Stimulated activated CD8-positive, alpha-beta memory T cell treated with anti-CD3 and anti-CD28 coated beads, Interleukin-7, amount 100 ng/mL, for 48 hours (primary cell): ENCODE data around the gene KCNN1.
A peak's percentile ranks its signal among the peaks of the same experiment; 100 is the strongest.
"Not testable (repeated sequence)": the region's sequence is repeated elsewhere in the genome, so short reads cannot be mapped to it uniquely, and the experiment has no call there.

Source experiments
- DNase-seq, 2 donors: peaks; one replicate each; pipeline ENCODE4 v3.0.0-alpha.2; 2020; ENCODE audit warnings: low read depth in 1 of 2; ENCODE audit errors: extremely low read depth in 1 of 2

Gene KCNN1

DNA sequence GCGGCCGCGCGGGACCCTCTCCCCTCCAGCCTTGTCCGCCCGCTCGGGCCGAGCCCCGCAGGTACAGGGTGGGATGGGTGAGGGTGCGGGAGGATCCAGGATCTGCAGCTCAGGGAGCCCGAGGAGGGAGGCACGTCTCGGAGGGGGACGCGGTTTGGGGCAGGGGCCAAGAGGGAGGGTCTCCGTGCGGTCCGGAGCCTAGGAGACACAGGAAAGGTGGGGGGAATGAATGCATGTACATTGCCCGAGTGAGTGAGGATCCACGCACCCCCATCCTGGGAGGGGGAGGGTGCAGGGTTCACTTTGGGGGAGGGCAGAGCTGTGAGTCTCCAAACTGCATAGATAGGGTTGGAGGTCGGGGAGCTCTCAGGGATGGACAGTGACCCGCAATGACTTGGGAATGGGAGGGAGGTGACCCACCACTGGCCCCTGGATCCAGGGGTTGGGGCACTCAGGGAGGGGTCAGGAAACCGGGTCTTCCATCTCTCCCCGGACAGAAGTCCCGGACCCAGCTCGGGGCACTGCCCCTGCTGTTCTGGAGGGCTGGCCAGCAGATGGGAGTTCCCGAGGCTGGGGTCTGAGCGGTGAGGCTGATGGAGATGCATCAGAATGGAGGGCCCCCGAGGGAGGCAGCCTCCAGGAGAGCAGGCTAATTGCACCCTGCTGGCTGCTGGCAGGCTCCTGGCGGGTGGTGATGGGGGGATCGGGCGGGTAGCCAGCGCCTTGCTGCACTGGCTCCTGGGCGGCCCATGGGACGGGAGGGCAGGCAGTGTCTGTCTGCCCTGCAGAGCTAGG, 547 bp downstream of the KCNN1 start:
- no peak for DNase-seq

DNA sequence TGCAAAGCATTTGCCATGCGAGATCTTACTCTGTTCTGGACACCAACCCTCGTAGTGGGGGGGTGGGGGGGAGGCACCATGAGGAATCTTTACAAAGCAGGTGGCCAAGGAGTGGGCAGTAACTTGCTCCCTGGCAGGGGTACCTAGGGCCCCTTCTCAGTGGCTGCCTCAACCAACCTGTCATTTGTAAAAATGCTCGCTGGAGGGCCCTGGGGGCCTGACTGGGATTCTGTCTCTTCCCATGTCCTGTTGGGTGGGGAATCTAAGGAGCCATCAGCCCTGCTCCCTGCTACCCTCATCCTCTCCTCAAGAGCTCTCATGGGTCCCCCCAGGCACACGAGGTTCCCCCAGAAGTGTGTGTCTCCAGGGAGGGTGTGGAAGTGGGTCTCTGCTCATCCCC, 1.5 kb downstream of the KCNN1 start:
- DNase-seq: no peak

DNA sequence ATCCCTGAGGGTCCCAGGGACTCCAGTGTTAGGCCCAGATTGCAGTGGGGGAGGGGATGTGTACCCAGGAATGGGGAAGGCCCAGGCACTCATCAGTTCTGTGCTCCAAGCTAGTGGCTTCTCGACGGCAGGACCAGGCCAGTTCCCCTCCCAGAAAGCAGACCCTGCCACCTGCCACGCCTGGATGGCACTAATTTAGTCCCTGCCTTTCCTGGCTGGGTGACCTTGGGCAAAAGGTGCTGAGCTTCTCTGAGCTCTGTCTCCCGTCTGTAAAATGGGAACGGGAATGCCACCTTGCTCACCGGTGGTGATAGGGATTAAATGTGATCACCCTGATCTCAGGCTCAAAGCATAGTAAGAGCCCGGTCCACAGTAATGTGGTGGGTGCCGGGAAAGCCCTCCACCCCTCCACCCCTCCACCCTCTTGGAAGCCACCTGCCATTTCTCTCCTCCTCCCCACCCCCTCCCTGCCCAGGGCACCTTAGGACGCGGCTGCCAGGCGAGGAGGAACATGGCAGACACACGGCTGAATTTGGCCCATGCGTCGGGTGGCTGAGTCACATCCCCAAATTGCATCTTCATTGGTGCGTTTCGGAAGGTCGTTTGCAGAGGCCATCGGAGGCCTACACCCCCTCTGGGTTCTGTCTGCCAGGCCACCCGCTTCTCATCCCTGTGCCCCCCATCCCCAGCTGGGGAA, 2.3 kb downstream of the KCNN1 start:
- no peak for DNase-seq

DNA sequence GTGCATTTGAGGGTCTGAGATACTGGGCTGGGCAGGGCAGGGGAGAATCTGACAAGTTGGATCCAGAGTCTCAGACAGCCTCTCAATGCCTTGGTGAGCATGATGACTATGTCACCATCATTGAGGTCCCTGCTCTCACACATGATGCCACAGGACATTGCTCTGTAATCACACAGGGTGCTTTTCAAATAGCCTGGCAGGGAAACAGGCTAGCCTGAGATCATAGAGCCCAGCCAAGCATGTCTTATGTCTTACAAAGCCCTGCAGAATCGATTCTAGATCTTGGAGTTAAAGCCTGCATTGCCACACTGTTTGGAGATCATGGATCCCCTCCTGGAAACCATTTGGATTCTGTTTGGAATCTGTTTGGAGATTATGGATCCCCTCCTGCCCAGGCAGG, 5.3 kb downstream of the KCNN1 start:
- DNase-seq: no peak

DNA sequence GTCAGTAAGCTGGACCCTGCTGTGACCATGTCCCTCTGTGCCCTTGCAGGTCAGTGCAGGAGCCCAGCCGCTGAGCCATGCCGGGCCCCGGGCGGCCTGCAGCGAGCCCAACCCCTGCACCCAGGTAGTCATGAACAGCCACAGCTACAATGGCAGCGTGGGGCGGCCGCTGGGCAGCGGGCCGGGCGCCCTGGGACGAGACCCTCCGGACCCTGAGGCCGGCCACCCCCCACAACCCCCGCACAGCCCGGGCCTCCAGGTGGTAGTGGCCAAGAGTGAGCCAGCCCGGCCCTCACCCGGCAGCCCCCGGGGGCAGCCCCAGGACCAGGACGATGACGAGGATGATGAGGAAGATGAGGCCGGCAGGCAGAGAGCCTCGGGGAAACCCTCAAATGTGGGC, 6.9 kb downstream of the KCNN1 start:
- DNase-seq: no peak

DNA sequence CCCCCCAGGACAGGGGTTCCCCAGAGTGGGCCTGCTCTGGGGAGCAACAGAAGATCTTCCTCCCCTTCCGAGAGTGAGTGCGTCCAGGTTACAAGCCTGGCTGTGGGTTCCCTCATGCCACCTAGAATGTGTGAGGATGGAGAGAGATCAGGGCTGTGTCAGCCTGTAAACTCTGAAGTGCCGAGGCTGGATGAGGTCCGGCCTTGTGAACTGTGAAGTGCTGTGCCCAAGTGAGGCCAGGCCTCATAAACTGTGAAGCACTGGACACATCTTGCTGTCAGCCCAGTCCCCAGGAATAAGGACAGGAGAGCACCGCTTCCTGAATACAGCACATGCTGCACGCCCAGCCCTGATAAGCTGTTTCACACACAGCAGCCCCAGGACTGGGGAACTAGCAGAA, 7.6 kb downstream of the KCNN1 start:
- no peak for DNase-seq

DNA sequence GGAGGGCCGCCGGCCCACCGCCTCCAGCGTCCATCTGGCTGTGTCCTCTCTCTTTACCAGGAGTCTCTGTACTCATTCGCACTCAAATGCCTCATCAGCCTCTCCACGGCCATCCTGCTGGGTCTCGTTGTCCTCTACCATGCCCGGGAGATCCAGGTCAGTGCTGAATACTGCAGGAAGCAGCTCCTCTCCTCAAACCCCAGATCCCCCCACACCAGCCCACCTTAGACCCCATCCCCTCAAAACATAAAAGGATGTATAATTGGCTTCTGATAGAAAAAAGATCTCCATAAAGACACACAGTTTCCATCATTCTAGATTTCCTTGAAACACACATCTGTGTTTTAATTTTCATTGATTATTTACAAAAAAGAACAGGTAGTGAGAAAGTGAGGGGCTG, 8.1 kb downstream of the KCNN1 start:
- no peak for DNase-seq

DNA sequence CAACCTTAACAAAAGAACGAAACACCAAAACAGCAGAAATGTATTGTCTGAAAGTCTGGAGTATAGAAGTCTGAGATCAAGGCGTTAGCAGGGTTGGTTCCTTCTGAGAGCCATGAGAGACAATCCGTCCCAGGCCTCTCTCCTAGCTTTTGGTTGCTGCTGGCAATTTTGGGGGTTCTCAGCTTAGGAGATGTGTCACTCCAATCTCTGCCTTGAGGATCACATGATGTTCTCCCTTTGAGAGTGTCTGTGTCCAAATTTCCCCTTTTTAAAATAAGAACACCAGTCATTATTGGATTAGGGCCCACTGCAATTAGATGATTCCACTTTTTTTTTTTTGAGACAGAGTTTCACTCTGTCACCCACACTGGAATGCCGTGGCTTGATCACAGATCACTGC, 10.1 kb downstream of the KCNN1 start:
- DNase-seq: no peak

DNA sequence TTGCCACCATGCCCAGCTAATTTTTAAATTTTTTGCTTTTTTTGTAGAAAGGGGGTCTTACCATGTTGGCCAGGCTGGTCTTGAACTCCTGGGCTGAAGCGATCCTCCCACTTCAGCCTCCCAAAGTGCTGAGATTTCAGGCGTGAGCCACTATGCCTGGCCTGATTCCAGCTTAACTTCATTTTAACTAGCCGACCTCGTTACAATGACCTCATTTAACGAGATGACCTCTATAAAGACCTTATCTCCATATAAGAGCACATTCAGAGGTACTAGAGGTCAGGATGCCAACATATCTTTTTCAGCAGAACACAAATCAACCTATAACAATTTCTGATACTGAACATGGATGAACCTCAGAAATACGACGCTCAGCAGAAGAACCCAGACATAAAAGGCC, 10.6 kb downstream of the KCNN1 start:
- no peak for DNase-seq

DNA sequence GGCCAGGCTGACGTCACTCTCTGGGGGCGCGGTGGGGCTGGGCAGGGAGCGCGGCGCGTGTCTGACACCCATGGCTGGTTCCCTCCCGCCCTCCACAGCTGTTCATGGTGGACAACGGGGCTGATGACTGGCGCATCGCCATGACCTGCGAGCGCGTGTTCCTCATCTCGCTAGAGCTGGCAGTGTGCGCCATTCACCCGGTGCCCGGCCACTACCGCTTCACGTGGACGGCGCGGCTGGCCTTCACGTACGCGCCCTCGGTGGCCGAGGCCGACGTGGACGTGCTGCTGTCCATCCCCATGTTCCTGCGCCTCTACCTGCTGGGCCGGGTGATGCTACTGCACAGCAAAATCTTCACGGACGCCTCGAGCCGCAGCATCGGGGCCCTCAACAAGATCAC, 14.7 kb downstream of the KCNN1 start:
- DNase-seq: no peak

DNA sequence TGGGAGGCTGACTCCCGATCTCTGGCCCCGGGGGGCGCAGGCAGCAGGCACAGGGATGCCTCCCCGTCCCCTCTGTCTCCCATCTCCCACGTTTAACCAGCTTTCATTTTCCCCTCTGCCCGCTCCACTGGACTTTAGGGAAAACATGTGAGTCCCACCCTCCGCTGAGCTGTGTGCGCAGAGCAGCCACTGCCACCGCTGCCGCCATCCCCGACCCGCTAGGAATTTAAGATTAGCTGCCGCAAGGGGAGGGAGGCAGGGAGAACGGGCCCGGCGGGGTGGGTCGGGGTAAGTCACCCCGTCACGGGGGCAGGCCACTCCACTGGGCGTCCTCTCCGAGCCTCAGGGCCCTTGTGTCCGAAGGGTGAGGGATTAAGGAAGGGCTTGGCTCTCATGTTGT, 15.5 kb downstream of the KCNN1 start:
- no peak for DNase-seq

DNA sequence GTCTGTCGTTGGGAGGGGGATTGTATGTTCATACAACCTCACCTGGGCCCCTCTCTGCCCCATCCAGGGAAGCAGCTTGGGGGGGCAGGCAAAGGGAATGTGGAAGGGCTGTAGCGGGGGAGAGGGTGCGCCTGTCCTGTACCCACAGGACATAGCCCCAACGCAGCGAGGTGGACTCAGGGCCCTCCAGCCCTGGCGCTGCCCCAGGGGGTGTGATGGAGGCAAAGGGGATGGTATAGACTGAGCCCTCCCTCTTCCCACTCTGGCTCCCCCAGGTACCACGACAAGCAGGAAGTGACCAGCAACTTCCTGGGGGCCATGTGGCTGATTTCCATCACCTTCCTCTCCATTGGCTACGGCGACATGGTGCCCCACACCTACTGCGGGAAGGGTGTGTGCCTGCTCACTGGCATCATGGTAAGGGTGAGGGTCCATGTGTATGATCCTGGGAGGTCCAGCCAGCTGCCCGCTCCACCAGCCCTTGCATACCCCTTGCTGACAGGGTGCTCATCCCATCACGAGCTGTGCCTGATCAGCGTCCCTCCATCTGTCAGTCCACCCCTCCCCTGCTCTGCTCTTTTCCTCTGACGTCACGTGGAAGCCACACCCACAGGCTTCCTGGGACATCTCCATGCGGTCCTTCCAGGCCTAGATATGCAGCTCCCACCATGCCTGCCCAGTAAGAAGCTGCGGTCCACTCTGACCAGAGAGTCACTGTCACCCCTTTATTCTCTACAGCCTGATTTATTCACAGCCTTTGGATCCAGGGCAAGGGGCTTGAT, 18.3 kb downstream of the KCNN1 start:
- DNase-seq: no peak

DNA sequence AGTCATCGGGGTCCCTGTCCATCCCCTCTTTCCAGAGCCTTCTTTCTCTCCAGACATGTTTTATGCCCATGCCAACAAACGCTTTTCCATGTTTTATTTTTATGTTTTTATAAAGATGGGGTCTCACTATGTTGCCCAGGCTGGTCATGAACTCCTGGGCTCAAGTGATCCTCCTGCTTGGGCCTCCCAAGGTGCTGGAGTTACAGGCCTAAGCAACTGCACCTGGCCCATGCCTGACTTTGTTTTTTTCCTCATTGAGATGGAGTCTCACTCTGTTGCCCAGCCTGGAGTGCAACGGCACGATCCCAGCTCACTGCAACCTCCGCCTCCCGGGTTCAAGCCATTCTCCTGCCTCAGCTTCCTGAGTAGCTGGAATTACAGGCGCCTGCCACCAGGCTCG, 19.7 kb downstream of the KCNN1 start:
- DNase-seq: not testable (repeated sequence)

DNA sequence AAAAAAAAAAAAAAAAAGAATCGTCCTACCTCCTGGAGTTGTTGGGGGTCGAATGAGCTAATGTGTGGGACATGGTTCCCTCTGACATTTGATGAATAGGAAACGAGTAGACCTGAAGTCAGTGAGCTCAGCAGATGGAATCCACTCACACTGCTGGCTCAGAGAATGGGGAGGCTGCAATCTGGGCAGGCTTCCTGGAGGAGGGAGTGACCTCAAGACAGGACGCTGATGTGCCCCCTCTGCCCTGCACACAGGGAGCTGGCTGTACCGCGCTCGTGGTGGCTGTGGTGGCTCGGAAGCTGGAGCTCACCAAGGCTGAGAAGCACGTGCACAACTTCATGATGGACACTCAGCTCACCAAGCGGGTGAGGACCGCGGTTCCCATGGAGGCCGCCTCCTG, 21.3 kb downstream of the KCNN1 start:
- DNase-seq: no peak

DNA sequence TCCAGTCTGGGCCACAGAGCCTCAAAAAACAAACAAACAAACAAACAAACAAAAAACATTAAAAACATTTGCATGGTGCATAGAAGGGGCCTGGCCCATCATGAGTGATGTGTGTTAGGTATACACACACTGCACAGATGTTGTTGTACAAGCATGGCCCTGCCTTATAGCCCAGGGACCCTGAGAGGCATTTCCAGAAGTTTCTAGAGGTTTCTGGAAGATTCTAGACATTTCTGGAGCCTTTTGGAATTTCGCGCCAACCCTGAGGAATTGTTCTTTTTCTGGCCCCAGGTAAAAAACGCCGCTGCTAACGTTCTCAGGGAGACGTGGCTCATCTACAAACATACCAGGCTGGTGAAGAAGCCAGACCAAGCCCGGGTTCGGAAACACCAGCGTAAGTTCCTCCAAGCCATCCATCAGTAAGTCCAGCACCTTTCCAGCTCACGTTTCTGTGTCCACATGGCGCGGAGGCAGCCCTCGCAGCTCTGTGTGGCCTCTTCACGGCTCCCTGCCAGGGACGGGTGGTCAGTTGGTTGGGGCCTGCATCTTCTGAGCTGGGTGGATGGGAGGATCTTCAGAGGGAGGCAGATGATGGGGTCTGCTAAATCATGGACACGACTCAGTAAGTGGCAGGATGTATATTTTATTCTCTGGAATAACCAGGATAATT, 22.7 kb downstream of the KCNN1 start:
- no peak for DNase-seq

DNA sequence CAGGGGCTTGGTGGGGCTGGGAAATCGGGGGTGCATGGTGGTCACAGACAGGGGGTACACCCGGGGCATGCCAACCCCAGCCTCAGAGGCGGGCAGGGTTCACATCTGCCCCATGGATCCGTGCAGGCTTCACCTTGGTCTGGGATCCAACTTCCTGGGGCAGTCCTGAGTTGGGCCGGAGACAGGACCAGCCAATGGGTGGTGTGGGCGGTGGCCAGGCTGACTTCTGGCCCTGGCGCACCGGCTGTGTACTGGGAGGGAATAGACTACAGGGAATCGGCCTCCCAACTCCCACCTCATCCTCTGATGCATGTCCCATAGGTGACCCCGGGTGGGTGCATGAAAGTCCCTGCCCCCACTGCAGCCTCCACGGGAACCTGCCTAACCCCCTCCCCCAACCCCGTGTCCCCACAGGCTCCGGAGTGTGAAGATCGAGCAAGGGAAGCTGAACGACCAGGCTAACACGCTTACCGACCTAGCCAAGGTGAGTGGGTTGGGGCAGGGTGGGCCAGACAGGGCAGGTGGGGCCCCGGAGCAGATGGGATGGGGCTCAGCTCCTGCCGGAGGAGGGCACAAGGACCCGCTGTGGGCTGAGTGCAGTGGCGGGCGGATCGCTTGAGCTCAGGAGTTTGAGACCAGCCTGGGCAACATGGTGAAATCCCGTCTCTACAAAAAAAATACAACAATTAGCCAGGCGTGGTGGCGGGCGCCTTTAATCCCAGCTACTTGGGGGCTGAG, 26.3 kb downstream of the KCNN1 start:
- DNase-seq: no peak

DNA sequence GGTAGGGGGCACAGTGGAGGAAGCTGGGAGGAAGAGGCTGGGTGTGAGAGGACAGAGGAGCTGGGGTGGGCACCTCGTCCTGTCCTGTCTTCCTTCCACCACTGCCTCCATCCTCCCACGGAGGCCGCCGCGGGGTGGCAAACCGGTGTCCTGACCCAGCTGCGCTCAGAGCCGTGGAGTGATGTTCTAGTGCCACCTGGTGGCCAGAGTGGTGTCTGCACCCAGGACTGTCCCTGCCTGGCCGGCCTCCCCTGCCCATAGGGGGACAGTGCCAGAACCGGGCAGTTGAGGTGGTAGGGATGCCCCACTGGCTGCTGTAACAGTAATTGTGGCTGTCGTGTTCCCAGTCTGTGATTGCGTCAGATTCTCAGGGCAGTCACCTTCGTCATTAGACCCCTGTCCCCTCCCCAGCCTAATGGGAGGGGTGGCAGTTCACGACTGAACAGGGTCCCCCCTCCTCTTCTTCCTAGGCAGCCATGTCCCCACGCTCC, 30.0 kb downstream of the KCNN1 start:
- peak; percentile 67 to 71 for DNase-seq

DNA sequence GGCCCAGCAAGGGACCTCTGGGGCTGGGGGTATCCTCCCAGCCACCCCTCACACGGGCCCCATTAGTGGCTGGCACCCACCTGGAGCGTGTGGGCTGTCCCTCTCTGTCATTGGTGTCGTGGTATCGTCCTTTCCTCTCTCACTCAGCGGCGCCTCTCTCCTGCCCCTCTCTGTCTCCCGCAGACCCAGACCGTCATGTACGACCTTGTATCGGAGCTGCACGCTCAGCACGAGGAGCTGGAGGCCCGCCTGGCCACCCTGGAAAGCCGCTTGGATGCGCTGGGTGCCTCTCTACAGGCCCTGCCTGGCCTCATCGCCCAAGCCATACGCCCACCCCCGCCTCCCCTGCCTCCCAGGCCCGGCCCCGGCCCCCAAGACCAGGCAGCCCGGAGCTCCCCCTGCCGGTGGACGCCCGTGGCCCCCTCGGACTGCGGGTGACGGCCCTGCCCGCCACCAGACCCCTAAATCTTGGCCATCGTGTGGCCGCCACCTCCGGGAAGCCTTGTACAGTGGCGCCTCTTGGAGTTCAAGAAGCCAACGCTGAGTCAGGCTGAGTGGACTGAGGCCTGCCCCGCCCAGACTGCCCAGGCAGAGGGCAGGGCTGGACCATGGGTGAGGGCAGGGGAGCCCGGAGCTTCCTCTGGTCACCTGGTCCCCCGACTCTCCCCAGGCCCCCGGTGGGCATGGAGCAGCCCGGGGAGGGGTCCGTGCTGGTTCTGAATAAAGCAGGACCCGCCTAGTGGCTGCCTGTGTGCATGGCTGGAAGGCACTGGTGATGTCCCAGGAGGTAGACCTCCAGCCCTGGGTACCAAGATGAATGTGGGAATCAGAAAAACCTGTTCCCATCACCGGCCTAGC, 31.3 kb downstream of the KCNN1 start:
- no peak for DNase-seq

DNA sequence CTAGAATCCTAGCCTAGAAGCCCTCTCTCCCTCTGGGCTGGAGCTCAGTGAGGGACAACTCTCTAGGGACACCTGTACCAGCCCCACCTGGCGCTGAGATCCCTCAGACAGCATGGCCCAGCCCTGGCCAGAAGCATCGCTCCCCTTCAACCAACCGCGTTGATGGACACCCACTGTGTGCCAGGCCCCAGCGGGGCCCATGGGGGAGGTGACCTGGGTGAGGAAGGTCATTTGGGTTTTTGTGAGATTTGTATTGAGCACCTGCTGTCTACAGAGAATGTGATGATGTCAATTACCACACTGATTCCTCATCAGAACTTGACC, 31.9 kb downstream of the KCNN1 start:
- DNase-seq: no peak
